ENCODE measurements around the gene ARIH1.
A peak's percentile ranks its signal among the peaks of the same experiment; 100 is the strongest.
"Not testable (repeated sequence)": the region's sequence is repeated elsewhere in the genome, so short reads cannot be mapped to it uniquely, and the experiment has no call there.

Gene ARIH1

GRCh38 chr15:72608084-72608483 lies 134.0 kb downstream of the ARIH1 start:
- not testable (repeated sequence) for DNase-seq (ENCODE audit: low read depth)

GRCh38 chr15:72609862-72610261 lies 135.7 kb downstream of the ARIH1 start:
- DNase-seq (ENCODE audit: low read depth): no peak

- not testable (repeated sequence) for DNase-seq (ENCODE audit: low read depth)
These were observed 138.2 kb downstream of the ARIH1 start for GRCh38 chr15:72612324-72612723.

GRCh38 chr15:72614810-72615532 lies 140.8 kb downstream of the ARIH1 start:
- DNase-seq (ENCODE audit: low read depth): no peak

- not testable (repeated sequence) for DNase-seq (ENCODE audit: low read depth)
These were observed 141.6 kb downstream of the ARIH1 start for GRCh38 chr15:72615533-72616233.

- no peak for DNase-seq (ENCODE audit: low read depth)
These were observed 142.5 kb downstream of the ARIH1 start for GRCh38 chr15:72616491-72617210.

GRCh38 chr15:72623854-72624253 lies 149.7 kb downstream of the ARIH1 start:
- DNase-seq (ENCODE audit: low read depth): not testable (repeated sequence)

GRCh38 chr15:72626153-72626552 lies 152.0 kb downstream of the ARIH1 start:
- DNase-seq (ENCODE audit: low read depth): not testable (repeated sequence)

GRCh38 chr15:72628249-72629067 lies 154.3 kb downstream of the ARIH1 start:
- DNase-seq (ENCODE audit: low read depth): not testable (repeated sequence)

GRCh38 chr15:72629068-72629570 lies 155.0 kb downstream of the ARIH1 start:
- DNase-seq (ENCODE audit: low read depth): not testable (repeated sequence)

- peak; percentile 16 for DNase-seq (ENCODE audit: low read depth)
These were observed 162.6 kb downstream of the ARIH1 start for GRCh38 chr15:72636519-72637282.

- not testable (repeated sequence) for DNase-seq (ENCODE audit: low read depth)
These were observed 165.8 kb downstream of the ARIH1 start for GRCh38 chr15:72639759-72640483.

GRCh38 chr15:72642271-72642670 lies 168.1 kb downstream of the ARIH1 start:
- DNase-seq (ENCODE audit: low read depth): not testable (repeated sequence)

GRCh38 chr15:72648631-72649253 lies 174.6 kb downstream of the ARIH1 start:
- DNase-seq (ENCODE audit: low read depth): not testable (repeated sequence)
